HCT116 (cell line): ENCODE measurements around the gene CIAO1. TPM values are rescaled to one million over a fixed set of nuclear protein-coding genes. Genes with fewer than 3 reads are reported as not detected.

Experiments used
- ATAC-seq: fragments of 200-7000 bp; cut with Tn5 transposase; 2 replicates; pipeline ENCODE4 v1.9.1; 2020; ENCODE audit warnings: mild to moderate bottlenecking, moderate library complexity
- BruUV-seq: library from RNA; stranded (reverse); fragments of 400-500 nt; replicated peaks from 2 replicates; lab custom pipeline; 2021; lab: Mats Ljungman, UMichigan
- CTCF ChIA-PET: fragments of 300-600 bp; sonication (Branson Sonifier 250); formaldehyde crosslinking; loops from one replicate; lab custom pipeline; 2021; ENCODE audit warnings: antibody characterized with exemption; lab: Charles Lee
- POLR2A ChIA-PET: fragments of 300-600, 350-600 bp; sonication (Branson Sonifier 250); formaldehyde crosslinking; loops from one replicate; lab custom pipeline; 2021; ENCODE audit warnings: antibody characterized with exemption; lab: Charles Lee
- RAD21 ChIA-PET, 2 experiments: fragments of 300-600 bp; sonication (Branson Sonifier 250); formaldehyde crosslinking; loops; one replicate each; lab custom pipeline; 2023; ENCODE audit warnings: low total read pairs in 2 of 2; ENCODE audit not compliant: uncharacterized antibody in 2 of 2, unreplicated experiment in 2 of 2, low non-redundant PET in 1 of 2; lab: Charles Lee
- DNase-seq: peaks from one replicate; pipeline ENCODE4 v3.0.0-alpha.2; 2010; ENCODE audit warnings: low read depth, low spot score
- H2AFZ ChIP-seq: fragments of 200-600 bp; shearing (Covaris generic), sonication (generic); 2 replicates; pipeline ENCODE4 v1.6.1; 2017; ENCODE audit warnings: low read depth, mixed run types, mixed read lengths, antibody characterized with exemption, low read length; ENCODE audit not compliant: poor library complexity, severe bottlenecking
- H3K27ac ChIP-seq: 2 replicates; pipeline ENCODE4 v1.5.1; 2012; ENCODE audit warnings: low read depth, low read length
- H3K27me3 ChIP-seq: fragments of 200-600 bp; sonication (generic); 2 replicates; pipeline ENCODE4 v1.6.1; 2016; ENCODE audit warnings: mixed run types, low read length, mixed read lengths; ENCODE audit not compliant: insufficient read depth
- H3K36me3 ChIP-seq, 2 experiments: fragments of 200-500 bp in 1 of 2; fragments of 200-600 bp in 1 of 2; sonication (Bioruptor generic) in 1 of 2; sonication (generic) in 1 of 2; 2 replicates each; pipeline versions ENCODE4 v1.5.1 to v1.6.1; 2014 to 2016; ENCODE audit warnings: low read length in 2 of 2, inconsistent platforms in 1 of 2, mixed read lengths in 1 of 2, mixed run types in 1 of 2; ENCODE audit not compliant: insufficient read depth in 2 of 2, control insufficient read depth in 1 of 2
- H3K4me1 ChIP-seq, 2 experiments: fragments of 200-600 bp in 1 of 2; sonication (generic) in 1 of 2; 2 replicates each; pipeline versions ENCODE4 v1.5.1 to v1.6.1; 2012 to 2017; ENCODE audit warnings: low read length in 2 of 2, inconsistent platforms in 1 of 2, mild to moderate bottlenecking in 1 of 2, mixed read lengths in 1 of 2, mixed run types in 1 of 2, moderate library complexity in 1 of 2; ENCODE audit not compliant: insufficient read depth in 2 of 2, control insufficient read depth in 1 of 2
- H3K4me2 ChIP-seq: fragments of 200-600 bp; sonication (generic); 2 replicates; pipeline ENCODE4 v1.6.1; 2017; ENCODE audit warnings: mixed run types, low read length, mixed read lengths
- H3K4me3 ChIP-seq, 2 experiments: fragments of 200-600 bp in 1 of 2; sonication (generic) in 1 of 2; replicated peaks in 1 of 2; 2 replicates each; pipeline ENCODE4 v1.5.1; 2011 to 2016; ENCODE audit warnings: low read length in 2 of 2, control low read depth in 1 of 2, low read depth in 1 of 2, mild to moderate bottlenecking in 1 of 2, mixed read lengths in 1 of 2, mixed run types in 1 of 2
- H3K79me2 ChIP-seq: fragments of 200-600 bp; sonication (generic); 2 replicates; pipeline ENCODE4 v1.6.1; 2017; ENCODE audit warnings: mild to moderate bottlenecking, mixed run types, low read length, moderate library complexity, mixed read lengths; ENCODE audit not compliant: insufficient read depth
- H3K9ac ChIP-seq: fragments of 200-600 bp; sonication (generic); 2 replicates; pipeline ENCODE4 v1.6.1; 2016; ENCODE audit warnings: low read length, mixed read lengths
- H3K9me2 ChIP-seq: fragments of 200-600 bp; sonication (generic), shearing (Covaris generic); 2 replicates; pipeline ENCODE4 v1.6.1; 2017; ENCODE audit warnings: mixed run types, mild to moderate bottlenecking, moderate library complexity; ENCODE audit not compliant: insufficient read depth
- H3K9me3 ChIP-seq, 2 experiments: fragments of 200-500 bp in 1 of 2; fragments of 200-600 bp in 1 of 2; sonication (Bioruptor generic) in 1 of 2; sonication (generic) in 1 of 2; 2 replicates each; pipeline ENCODE4 v1.6.1; 2014 to 2017; ENCODE audit warnings: low read length in 2 of 2, mixed read lengths in 2 of 2, inconsistent platforms in 1 of 2, low read depth in 1 of 2, mild to moderate bottlenecking in 1 of 2, mixed run types in 1 of 2, moderate library complexity in 1 of 2; ENCODE audit not compliant: control insufficient read depth in 1 of 2, insufficient read depth in 1 of 2
- H4K20me1 ChIP-seq: fragments of 200-600 bp; sonication (generic), shearing (Covaris generic); 2 replicates; pipeline ENCODE4 v1.6.1; 2017; ENCODE audit warnings: mixed run types, mild to moderate bottlenecking, moderate library complexity; ENCODE audit not compliant: insufficient read depth
- CEBPB ChIP-seq: IDR thresholded peaks from 2 replicates; pipeline ENCODE4 v1.6.1; 2012; ENCODE audit warnings: low read depth
- EGR1 ChIP-seq: IDR thresholded peaks from 2 replicates; pipeline ENCODE4 v1.6.1; 2012; ENCODE audit warnings: low read depth
- ELF1 ChIP-seq: IDR thresholded peaks from 2 replicates; pipeline ENCODE4 v1.6.1; 2012; ENCODE audit warnings: low read depth, borderline replicate concordance
- POLR2AphosphoS5 ChIP-seq: IDR thresholded peaks from 2 replicates; pipeline ENCODE4 v1.6.1; 2011; ENCODE audit warnings: mild to moderate bottlenecking, low read depth, low read length, moderate library complexity
- REST ChIP-seq: IDR thresholded peaks from 2 replicates; pipeline ENCODE4 v1.6.1; 2012; ENCODE audit warnings: low read depth
- SIN3A ChIP-seq: IDR thresholded peaks from 2 replicates; pipeline ENCODE4 v1.6.1; 2012; ENCODE audit warnings: low read depth
- SRF ChIP-seq: IDR thresholded peaks from 2 replicates; pipeline ENCODE4 v1.6.1; 2012; ENCODE audit warnings: low read depth
- YY1 ChIP-seq: IDR thresholded peaks from 2 replicates; pipeline ENCODE4 v1.6.1; 2011; ENCODE audit warnings: low read length, low read depth, moderate library complexity, mild to moderate bottlenecking; ENCODE audit not compliant: insufficient replicate concordance; ENCODE audit errors: extremely low read depth
- ZFX ChIP-seq: fragments of 450-650 bp; IDR thresholded peaks from 2 replicates; pipeline ENCODE4 v1.6.1; 2017
- intact Hi-C: fragments of 100-400 bp; cut with micrococcal nuclease; formaldehyde crosslinking; loops from 2 replicates; pipeline ENCODE4 v1.10.0; 2022
- total RNA-seq: library from RNA; stranded (reverse); gene quantifications from one replicate; pipeline ENCODE4 v1.2.1, GENCODE V29; 2021; ENCODE audit not compliant: unreplicated experiment

CIAO1 gene
- total RNA-seq, 1 experiment from 2014 or later, result 76.8 TPM

- Histone ChIP-seq H3K79me2 (peaks cover 26% of the 10 kb centered on the region), H3K4me3 (no peak overlapping the region), H3K9ac (no peak overlapping the region), H3K36me3 (peaks cover 7 to 10% of the 10 kb centered on the region in 2 experiments; a peak in 3 of 4 replicates), H3K27ac (no peak overlapping the region), H2AFZ (no peak overlapping the region), H3K4me2 (no peak overlapping the region), H3K9me2 (no peaks in the 10 kb centered on the region), H4K20me1 (no peaks in the 10 kb centered on the region), H3K9me3 (no peaks in the 10 kb centered on the region), H3K27me3 (no peaks in the 10 kb centered on the region), H3K4me1 (peaks cover 10 to 19% of the 10 kb centered on the region in 2 experiments)
- CTCF ChIA-PET, result no interaction called here
- DNase-seq (no peak), ATAC-seq (no peak)
- BruUV-seq, result no TSS peak
- intact Hi-C loops, result no loop called here
- TF ChIP-seq YY1, result no peak
- TF ChIP-seq SIN3A, result no peak
- TF ChIP-seq POLR2AphosphoS5, result no peak
- no peak for TF ChIP-seq SRF
- no peak for TF ChIP-seq REST
- TF ChIP-seq ELF1, result no peak
- TF ChIP-seq ZFX, result no peak
- no peak for TF ChIP-seq EGR1
- no peak for TF ChIP-seq CEBPB
- POLR2A ChIA-PET, result interaction anchor here (1.4 kb wide), 1 partner anchor 13 kb away, joined by 6 read pairs; no protein-coding TSS in a partner anchor
- RAD21 ChIA-PET, result no interaction called here
Observed at GRCh38 chr2:96308248-96308647, 42.2 kb downstream of the CIAO1 start.
